HepG2 (cell line): ENCODE measurements around the gene FN1. TPM values are rescaled to one million over a fixed set of nuclear protein-coding genes. Genes with fewer than 3 reads are reported as not detected.

ENCODE experiments used
- ATAC-seq: fragments of 200-7000 bp; cut with Tn5 transposase; 3 replicates; pipeline ENCODE4 v1.9.1; 2020; ENCODE audit warnings: mild to moderate bottlenecking, moderate library complexity
- BruUV-seq: library from RNA; stranded (reverse); fragments of 400-500 nt; replicated peaks from 2 replicates; lab custom pipeline; 2021; lab: Mats Ljungman, UMichigan
- CTCF ChIA-PET: fragments of 300-600 bp; formaldehyde crosslinking; extraction: SDS; loops from one replicate; lab custom pipeline; 2021; ENCODE audit warnings: low total read pairs, inconsistent platforms, low intra/inter-chr PET ratio; lab: Yijun Ruan, JAX
- POLR2A ChIA-PET: fragments of 350-600 bp; sonication (Branson Sonifier 250); formaldehyde crosslinking; loops from one replicate; lab custom pipeline; 2020; ENCODE audit warnings: antibody characterized with exemption, inconsistent platforms; lab: Yijun Ruan, JAX
- DNase-seq: peaks from one replicate; pipeline ENCODE4 v3.0.0-alpha.2; 2015; ENCODE audit warnings: low spot score
- FAIRE-seq: peaks from 3 replicates; lab custom pipeline; 2011; peaks lifted over from hg19 to GRCh38; lab: Jason Lieb, UNC
- H2AFZ ChIP-seq: one replicate; pipeline ENCODE4 v1.6.1; 2011; ENCODE audit warnings: low read length, inconsistent platforms
- H3K27ac ChIP-seq: fragments of 300-600 bp; 3 replicates; pipeline ENCODE4 v1.8.0; 2011; ENCODE audit warnings: mixed run types, mild to moderate bottlenecking, mixed read lengths, low read length, inconsistent platforms; ENCODE audit not compliant: insufficient read depth; ENCODE audit errors: extremely low read length
- H3K27me3 ChIP-seq, 2 experiments: fragments of 200-600 bp in 1 of 2; 2 replicates in 1 of 2; 3 replicates in 1 of 2; pipeline versions ENCODE4 v1.6.0 to v1.8.0; 2011; ENCODE audit warnings: low read length in 2 of 2, mild to moderate bottlenecking in 2 of 2, moderate library complexity in 2 of 2, inconsistent platforms in 1 of 2; ENCODE audit not compliant: insufficient read depth in 2 of 2, control insufficient read depth in 1 of 2
- H3K36me3 ChIP-seq, 2 experiments: fragments of 200-600 bp in 1 of 2; replicated peaks in 1 of 2; 2 replicates in 1 of 2; 3 replicates in 1 of 2; pipeline versions ENCODE4 v1.5.1 to v1.8.0; 2011; ENCODE audit warnings: low read length in 2 of 2, inconsistent platforms in 1 of 2; ENCODE audit not compliant: insufficient read depth in 2 of 2, control insufficient read depth in 1 of 2
- H3K4me1 ChIP-seq: 2 replicates; pipeline ENCODE4 v1.5.1; 2012; ENCODE audit warnings: low read length, inconsistent platforms; ENCODE audit not compliant: insufficient read depth
- H3K4me2 ChIP-seq: 2 replicates; pipeline ENCODE4 v1.6.0; 2011; ENCODE audit warnings: low read depth, low read length, inconsistent platforms
- H3K4me3 ChIP-seq, 3 experiments: fragments of 200-600 bp in 1 of 3; sonication (generic), shearing (Covaris generic) in 1 of 3; replicated peaks in 1 of 3; 2 replicates each; pipeline ENCODE4 v1.5.1; 2011 to 2016; ENCODE audit warnings: low read length in 3 of 3, inconsistent platforms in 2 of 3, low read depth in 2 of 3, mild to moderate bottlenecking in 2 of 3, control low read depth in 1 of 3, mixed read lengths in 1 of 3; ENCODE audit not compliant: insufficient read depth in 1 of 3
- H3K79me2 ChIP-seq: one replicate; pipeline ENCODE4 v1.6.1; 2011; ENCODE audit warnings: low read length, inconsistent platforms; ENCODE audit not compliant: insufficient read depth
- H3K9ac ChIP-seq: 2 replicates; pipeline ENCODE4 v1.6.0; 2011; ENCODE audit warnings: mild to moderate bottlenecking, low read depth, low read length, inconsistent platforms; ENCODE audit not compliant: insufficient read depth
- H3K9me3 ChIP-seq: 2 replicates; pipeline ENCODE4 v1.5.1; 2012; ENCODE audit warnings: mild to moderate bottlenecking, low read length
- H4K20me1 ChIP-seq: 2 replicates; pipeline ENCODE4 v1.6.0; 2011; ENCODE audit warnings: inconsistent platforms, mild to moderate bottlenecking, low read length, moderate library complexity; ENCODE audit not compliant: insufficient read depth
- ARNTL ChIP-seq: sonication (generic); formaldehyde crosslinking; IDR thresholded peaks from 2 replicates; pipeline ENCODE4 v1.4.0; 2020; ENCODE audit warnings: mild to moderate bottlenecking, missing genetic modification reagents
- FOXA1 ChIP-seq, 2 experiments: fragments of 450-650 bp in 1 of 2; sonication (generic) in 1 of 2; formaldehyde crosslinking in 1 of 2; IDR thresholded peaks; 2 replicates each; pipeline versions ENCODE4 v1.4.0 to v1.6.1; 2016 to 2020; ENCODE audit warnings: missing genetic modification reagents in 1 of 2
- HNRNPLL ChIP-seq: fragments of 200-400 bp; formaldehyde crosslinking; IDR thresholded peaks from 2 replicates; pipeline ENCODE4 v1.6.1; 2017; ENCODE audit warnings: mild to moderate bottlenecking, low read depth, low read length; ENCODE audit not compliant: poor library complexity, severe bottlenecking
- KDM4B ChIP-seq: sonication (generic); formaldehyde crosslinking; IDR thresholded peaks from 2 replicates; pipeline ENCODE4 v1.4.0; 2020; ENCODE audit warnings: missing genetic modification reagents
- MEF2D ChIP-seq: sonication (generic); formaldehyde crosslinking; IDR thresholded peaks from 2 replicates; pipeline ENCODE4 v1.5.1; 2020; ENCODE audit warnings: mild to moderate bottlenecking, missing genetic modification reagents
- PCBP2 ChIP-seq: fragments of 200-400 bp; formaldehyde crosslinking; optimal IDR thresholded peaks from 2 replicates; pipeline ENCODE3; 2018; ENCODE audit warnings: low read length, low read depth; ENCODE audit not compliant: poor library complexity, severe bottlenecking
- POLR2A ChIP-seq, 2 experiments: IDR thresholded peaks; 2 replicates each; pipeline ENCODE4 v1.6.1; 2011; ENCODE audit warnings: low read depth in 2 of 2, low read length in 2 of 2, mild to moderate bottlenecking in 1 of 2, moderate library complexity in 1 of 2; ENCODE audit not compliant: insufficient read depth in 1 of 2
- POLR2AphosphoS5 ChIP-seq: IDR thresholded peaks from 2 replicates; pipeline ENCODE4 v1.6.1; 2012; ENCODE audit warnings: low read depth, low read length
- PRDM15 ChIP-seq: sonication (generic); formaldehyde crosslinking; IDR thresholded peaks from 2 replicates; pipeline ENCODE4 v1.4.0; 2020; ENCODE audit warnings: missing genetic modification reagents
- RBFOX2 ChIP-seq: fragments of 200-400 bp; formaldehyde crosslinking; IDR thresholded peaks from 2 replicates; pipeline ENCODE4 v1.6.1; 2017; ENCODE audit warnings: low read depth, mild to moderate bottlenecking, low read length
- RBM22 ChIP-seq: fragments of 200-400 bp; formaldehyde crosslinking; optimal IDR thresholded peaks from 2 replicates; pipeline ENCODE3; 2017; ENCODE audit warnings: mild to moderate bottlenecking, low read length, moderate library complexity
- RFX3 ChIP-seq: IDR thresholded peaks from 2 replicates; pipeline ENCODE4 v1.6.1; 2016; ENCODE audit warnings: missing biosample characterization, missing genetic modification reagents
- SIN3A ChIP-seq: IDR thresholded peaks from 2 replicates; pipeline ENCODE4 v1.6.1; 2011; ENCODE audit warnings: low read depth, mild to moderate bottlenecking, control low read depth, low read length, borderline replicate concordance
- SNAPC2 ChIP-seq: sonication (generic); formaldehyde crosslinking; IDR thresholded peaks from 2 replicates; pipeline ENCODE4 v1.8.1; 2022; ENCODE audit warnings: mild to moderate bottlenecking, missing genetic modification reagents
- TOE1 ChIP-seq: sonication (generic); formaldehyde crosslinking; IDR thresholded peaks from 2 replicates; pipeline ENCODE4 v1.4.0; 2020; ENCODE audit warnings: mild to moderate bottlenecking, missing genetic modification reagents
- ZMAT5 ChIP-seq: sonication (generic); formaldehyde crosslinking; IDR thresholded peaks from 2 replicates; pipeline ENCODE4 v1.5.0; 2020; ENCODE audit warnings: mild to moderate bottlenecking, low read depth, missing genetic modification reagents, borderline replicate concordance
- ZNF354B ChIP-seq: sonication (generic); formaldehyde crosslinking; IDR thresholded peaks from 2 replicates; pipeline ENCODE4 v1.8.0; 2022; ENCODE audit warnings: mild to moderate bottlenecking, missing genetic modification reagents
- ZNF782 ChIP-seq: sonication (generic); formaldehyde crosslinking; IDR thresholded peaks from 2 replicates; pipeline ENCODE4 v1.4.0; 2020; ENCODE audit warnings: missing genetic modification reagents, mild to moderate bottlenecking, borderline replicate concordance
- in situ Hi-C: cut with HindIII; loops from 2 replicates; pipeline ENCODE4 v1.10.0; 2017; ENCODE audit warnings: low pct_unique_long_range_greater_than_20kb; ENCODE audit not compliant: extremely low pct_ligation_motif_present
- intact Hi-C: fragments of 100-400 bp; cut with micrococcal nuclease; formaldehyde crosslinking; loops from one replicate; pipeline ENCODE4 v1.10.0; 2022; ENCODE audit not compliant: unreplicated experiment
- polyA plus RNA-seq, 8 experiments: library from polyadenylated mRNA; depleted of rRNA in 3 of 8; stranded (reverse) in 7 of 8; unstranded in 1 of 8; fragments of >200 nt; fragmentation: Illumina TruSeq in 4 of 8; extraction: Trizol in 4 of 8; gene quantifications; 2 replicates each; pipeline versions ENCODE4 v1.2.1 to v1.2.3, GENCODE V29; 2011 to 2016; ENCODE audit warnings: low read depth in 4 of 8, missing spikeins in 1 of 8, mixed read lengths in 1 of 8; ENCODE audit not compliant: insufficient read depth in 1 of 8
- total RNA-seq, 5 experiments: library from RNA; depleted of rRNA; stranded (reverse); fragments of >200 nt; fragmentation: Illumina TruSeq; extraction: Trizol; gene quantifications; 2 replicates each; pipeline ENCODE4 v1.2.3, GENCODE V29; 2016; ENCODE audit warnings: low read depth in 1 of 5
- TF ChIP-seq, protein P1 (sequence below): sonication (generic); formaldehyde crosslinking; IDR thresholded peaks from 2 replicates; pipeline ENCODE4 v1.8.0; 2022; ENCODE audit warnings: mild to moderate bottlenecking, missing genetic modification reagents; ENCODE audit not compliant: insufficient replicate concordance

Gene FN1
- total and polyA plus RNA-seq, 2 of the 13 experiments (the other 11 are each of a cell fraction or from before 2014, with no cell fraction given), result 1,847 to 6,471 TPM

GRCh38 chr2:215383652-215384279, 52.1 kb downstream of the FN1 start (continued):
- TF ChIP-seq RBFOX2 (peak; percentile 3; the same call in 1 of the 2 replicates), ARNTL (0 out of 2 replicates have a peak, but pooled peaks have one; percentile 38), RBM22 (peak; percentile 98), POLR2A (IDR thresholded peaks at IDR 0.05; ENCODE audit: insufficient read depth in 1 of 2, low read depth in 2 of 2, low read length in 2 of 2) (peak in 1 of 2 experiments; percentile 37; a peak in 1 of 4 replicates), HNRNPLL (no peak), ZNF354B (CRISPR knock-in tag) (no peak), POLR2AphosphoS5 (peak; percentile 51)

GRCh38 chr2:215382480-215382879, 53.4 kb downstream of the FN1 start:
- no peak overlapping the region for H3K9ac ChIP-seq
- H3K4me3 ChIP-seq, result no peak overlapping the region
- intact Hi-C loops (no loop called here), in situ Hi-C loops (no loop called here)
- peaks cover 56 to 90% of the 10 kb centered on the region in 2 experiments for H3K36me3 ChIP-seq
- no TSS peak for BruUV-seq
- H3K27ac ChIP-seq, result no peak overlapping the region
- CTCF ChIA-PET, result no interaction called here
- ATAC-seq (no peak), DNase-seq (no peak), FAIRE-seq (no peak)
- H3K79me2 ChIP-seq, result no peaks in the 10 kb centered on the region
- H2AFZ ChIP-seq, result no peak overlapping the region
- H3K27me3 ChIP-seq, result no peaks in the 10 kb centered on the region
- POLR2A ChIA-PET, result interaction anchor here (1.0 kb wide), 1 partner anchor 11 kb away, joined by 3 read pairs; no protein-coding TSS in a partner anchor
- H4K20me1 ChIP-seq, result peaks cover 14% of the 10 kb centered on the region
- no peak overlapping the region for H3K4me2 ChIP-seq
- no peaks in the 10 kb centered on the region for H3K4me1 ChIP-seq
- H3K9me3 ChIP-seq, result no peaks in the 10 kb centered on the region
- TF ChIP-seq RFX3 (no peak), ZMAT5 (no peak), ZNF782 (CRISPR knock-in tag) (no peak), SIN3A (no peak), PCBP2 (no peak), MEF2D (CRISPR knock-in tag) (no peak), PRDM15 (no peak), FOXA1 (IDR thresholded peaks at IDR 0.05) (no peak), FOXA1 (CRISPR knock-in tag; IDR thresholded peaks at IDR 0.05) (no peak), SNAPC2 (CRISPR knock-in tag) (0 out of 2 replicates have a peak, but pooled peaks have one; percentile 26), TOE1 (CRISPR knock-in tag) (no peak), KDM4B (CRISPR knock-in tag) (no peak)
- TF ChIP-seq, protein P1, sequence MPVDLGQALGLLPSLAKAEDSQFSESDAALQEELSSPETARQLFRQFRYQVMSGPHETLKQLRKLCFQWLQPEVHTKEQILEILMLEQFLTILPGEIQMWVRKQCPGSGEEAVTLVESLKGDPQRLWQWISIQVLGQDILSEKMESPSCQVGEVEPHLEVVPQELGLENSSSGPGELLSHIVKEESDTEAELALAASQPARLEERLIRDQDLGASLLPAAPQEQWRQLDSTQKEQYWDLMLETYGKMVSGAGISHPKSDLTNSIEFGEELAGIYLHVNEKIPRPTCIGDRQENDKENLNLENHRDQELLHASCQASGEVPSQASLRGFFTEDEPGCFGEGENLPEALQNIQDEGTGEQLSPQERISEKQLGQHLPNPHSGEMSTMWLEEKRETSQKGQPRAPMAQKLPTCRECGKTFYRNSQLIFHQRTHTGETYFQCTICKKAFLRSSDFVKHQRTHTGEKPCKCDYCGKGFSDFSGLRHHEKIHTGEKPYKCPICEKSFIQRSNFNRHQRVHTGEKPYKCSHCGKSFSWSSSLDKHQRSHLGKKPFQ (CRISPR knock-in tag), result no peak
